ENCODE measurements around the gene NACC2. TPM values are rescaled to one million over a fixed set of nuclear protein-coding genes. Genes with fewer than 3 reads are reported as not detected.
"Not testable (repeated sequence)": the region's sequence is repeated elsewhere in the genome, so short reads cannot be mapped to it uniquely, and the experiment has no call there.

Gene NACC2
- total RNA-seq, 1 donor from 2014 or later: 34.0 TPM

DNA sequence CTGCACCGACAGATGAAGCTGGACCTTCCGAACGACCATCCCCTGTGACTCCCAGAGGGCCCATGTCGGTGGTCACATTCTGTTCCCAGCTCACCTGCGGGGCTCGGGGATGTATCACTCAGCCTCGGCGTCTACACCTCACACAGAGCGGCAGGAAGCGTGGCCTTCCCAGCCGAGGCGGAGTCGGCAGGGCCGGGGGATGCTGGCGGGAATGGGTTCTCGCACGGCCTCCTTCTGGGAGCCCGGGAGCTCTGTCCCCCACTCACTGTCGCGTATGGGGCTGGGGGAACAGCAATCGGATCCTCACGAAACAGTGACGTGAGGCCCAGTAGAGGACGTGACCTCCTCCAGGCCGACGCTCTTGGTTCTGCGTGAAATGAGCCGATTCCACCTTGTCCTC lies 20.4 kb downstream of the NACC2 start:
- H3K79me2 ChIP-seq (ENCODE audit: insufficient read depth, low read length): peaks cover 59% of the 10 kb centered on the region
- no peak overlapping the region for H3K4me3 ChIP-seq (ENCODE audit: insufficient read depth, low read depth, low read length)
- H3K9ac ChIP-seq (ENCODE audit: low read length): no peak overlapping the region
- H3K27ac Mint-ChIP-seq (ENCODE audit: unreplicated experiment): no peak overlapping the region
- H3K9me3 ChIP-seq (ENCODE audit: insufficient read depth, low read depth, low read length): no peaks in the 10 kb centered on the region
- no peak overlapping the region for H2AFZ ChIP-seq (ENCODE audit: low read depth, low read length)
- H3K4me1 Mint-ChIP-seq (ENCODE audit: low read depth, unreplicated experiment): no peaks in the 10 kb centered on the region
- peaks cover 2% of the 10 kb centered on the region for H3K4me1 ChIP-seq (ENCODE audit: insufficient read depth, low read length)
- H3K36me3 Mint-ChIP-seq (ENCODE audit: low read depth, unreplicated experiment): peaks cover 9% of the 10 kb centered on the region
- H3K27me3 Mint-ChIP-seq (ENCODE audit: low read depth, unreplicated experiment): no peaks in the 10 kb centered on the region
- H3K27me3 ChIP-seq (ENCODE audit: insufficient read depth, low read length): no peaks in the 10 kb centered on the region
- no peak for FAIRE-seq
- DNase-seq (ENCODE audit: low read depth): no peak
- no peak overlapping the region for H3K4me3 Mint-ChIP-seq (ENCODE audit: unreplicated experiment)
- peaks cover 73% of the 10 kb centered on the region for H4K20me1 ChIP-seq (ENCODE audit: insufficient read depth, low read length)
- H3K27ac ChIP-seq (ENCODE audit: low read depth, low read length): no peak overlapping the region
- H3K36me3 ChIP-seq (ENCODE audit: insufficient read depth, low read length): no peaks in the 10 kb centered on the region
- H3K9me3 Mint-ChIP-seq (ENCODE audit: unreplicated experiment): no peaks in the 10 kb centered on the region
- no peak for TF ChIP-seq EZH2 (IDR thresholded peaks at IDR 0.05; ENCODE audit: insufficient read depth, low read length)
- TF ChIP-seq, protein P1, sequence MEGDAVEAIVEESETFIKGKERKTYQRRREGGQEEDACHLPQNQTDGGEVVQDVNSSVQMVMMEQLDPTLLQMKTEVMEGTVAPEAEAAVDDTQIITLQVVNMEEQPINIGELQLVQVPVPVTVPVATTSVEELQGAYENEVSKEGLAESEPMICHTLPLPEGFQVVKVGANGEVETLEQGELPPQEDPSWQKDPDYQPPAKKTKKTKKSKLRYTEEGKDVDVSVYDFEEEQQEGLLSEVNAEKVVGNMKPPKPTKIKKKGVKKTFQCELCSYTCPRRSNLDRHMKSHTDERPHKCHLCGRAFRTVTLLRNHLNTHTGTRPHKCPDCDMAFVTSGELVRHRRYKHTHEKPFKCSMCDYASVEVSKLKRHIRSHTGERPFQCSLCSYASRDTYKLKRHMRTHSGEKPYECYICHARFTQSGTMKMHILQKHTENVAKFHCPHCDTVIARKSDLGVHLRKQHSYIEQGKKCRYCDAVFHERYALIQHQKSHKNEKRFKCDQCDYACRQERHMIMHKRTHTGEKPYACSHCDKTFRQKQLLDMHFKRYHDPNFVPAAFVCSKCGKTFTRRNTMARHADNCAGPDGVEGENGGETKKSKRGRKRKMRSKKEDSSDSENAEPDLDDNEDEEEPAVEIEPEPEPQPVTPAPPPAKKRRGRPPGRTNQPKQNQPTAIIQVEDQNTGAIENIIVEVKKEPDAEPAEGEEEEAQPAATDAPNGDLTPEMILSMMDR (IDR thresholded peaks at IDR 0.05; ENCODE audit: insufficient read depth, low read depth, low read length): no peak
- no peak overlapping the region for H3K4me2 ChIP-seq (ENCODE audit: low read length)

DNA sequence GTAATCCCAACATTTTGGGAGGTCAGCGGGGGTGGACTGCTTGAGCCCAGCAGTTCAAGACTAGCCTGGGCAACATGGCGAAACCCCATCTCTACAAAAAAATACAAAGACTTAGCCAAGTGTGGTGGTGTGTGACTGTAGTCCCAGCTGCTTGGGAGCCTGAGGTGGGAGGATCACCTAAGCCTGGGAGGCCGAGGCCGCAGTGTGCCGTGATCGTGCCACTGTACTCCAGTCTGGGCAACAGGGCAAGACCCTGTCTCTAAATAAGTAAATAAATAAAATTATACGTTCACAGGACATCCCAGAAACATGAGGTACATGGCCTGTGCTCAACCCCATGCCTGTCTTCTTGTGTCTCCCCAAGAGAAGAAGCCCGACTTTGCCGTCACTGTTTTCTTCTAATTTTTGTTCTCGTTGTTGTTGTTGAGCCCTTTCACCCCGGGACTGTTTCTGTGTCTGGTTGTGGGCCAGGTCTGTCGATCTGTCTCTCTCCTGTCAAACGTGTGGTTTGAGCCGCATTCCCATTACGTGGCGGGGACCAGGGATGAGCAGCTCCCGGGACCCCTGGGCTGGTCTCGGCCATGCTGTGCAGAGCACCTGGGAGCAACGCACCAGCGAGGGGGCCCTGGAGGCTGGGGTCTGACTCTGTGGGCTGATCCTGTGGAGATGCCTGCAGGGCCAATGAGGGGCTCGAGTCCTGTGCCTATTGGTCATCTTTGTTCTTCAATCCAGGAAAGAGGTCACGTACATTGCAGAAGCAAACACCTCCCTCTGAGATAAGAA lies 32.2 kb downstream of the NACC2 start:
- no peaks in the 10 kb centered on the region for H3K27me3 Mint-ChIP-seq (ENCODE audit: low read depth, unreplicated experiment)
- H3K27ac ChIP-seq (ENCODE audit: low read depth, low read length): no peak overlapping the region
- no peaks in the 10 kb centered on the region for H3K36me3 ChIP-seq (ENCODE audit: insufficient read depth, low read length)
- peaks cover 94% of the 10 kb centered on the region for H4K20me1 ChIP-seq (ENCODE audit: insufficient read depth, low read length)
- no peak overlapping the region for H3K4me3 ChIP-seq (ENCODE audit: insufficient read depth, low read depth, low read length)
- no peak for TF ChIP-seq EZH2 (IDR thresholded peaks at IDR 0.05; ENCODE audit: insufficient read depth, low read length)
- TF ChIP-seq, protein P1 (IDR thresholded peaks at IDR 0.05; ENCODE audit: insufficient read depth, low read depth, low read length): no peak
- H3K27me3 ChIP-seq (ENCODE audit: insufficient read depth, low read length): no peaks in the 10 kb centered on the region
- H3K36me3 Mint-ChIP-seq (ENCODE audit: low read depth, unreplicated experiment): peaks cover 19% of the 10 kb centered on the region
- no peak overlapping the region for H3K4me3 Mint-ChIP-seq (ENCODE audit: unreplicated experiment)
- H3K27ac Mint-ChIP-seq (ENCODE audit: unreplicated experiment): peak overlapping the region; percentile 53
- no peak for DNase-seq (ENCODE audit: low read depth)
- H3K9me3 ChIP-seq (ENCODE audit: insufficient read depth, low read depth, low read length): no peaks in the 10 kb centered on the region
- H3K79me2 ChIP-seq (ENCODE audit: insufficient read depth, low read length): peaks cover 64% of the 10 kb centered on the region
- no peak overlapping the region for H3K4me2 ChIP-seq (ENCODE audit: low read length)
- H3K4me1 Mint-ChIP-seq (ENCODE audit: low read depth, unreplicated experiment): peaks cover 6% of the 10 kb centered on the region
- no peak overlapping the region for H2AFZ ChIP-seq (ENCODE audit: low read depth, low read length)
- H3K4me1 ChIP-seq (ENCODE audit: insufficient read depth, low read length): peaks cover 9% of the 10 kb centered on the region
- no peaks in the 10 kb centered on the region for H3K9me3 Mint-ChIP-seq (ENCODE audit: unreplicated experiment)
- no peak for FAIRE-seq
- H3K9ac ChIP-seq (ENCODE audit: low read length): no peak overlapping the region

DNA sequence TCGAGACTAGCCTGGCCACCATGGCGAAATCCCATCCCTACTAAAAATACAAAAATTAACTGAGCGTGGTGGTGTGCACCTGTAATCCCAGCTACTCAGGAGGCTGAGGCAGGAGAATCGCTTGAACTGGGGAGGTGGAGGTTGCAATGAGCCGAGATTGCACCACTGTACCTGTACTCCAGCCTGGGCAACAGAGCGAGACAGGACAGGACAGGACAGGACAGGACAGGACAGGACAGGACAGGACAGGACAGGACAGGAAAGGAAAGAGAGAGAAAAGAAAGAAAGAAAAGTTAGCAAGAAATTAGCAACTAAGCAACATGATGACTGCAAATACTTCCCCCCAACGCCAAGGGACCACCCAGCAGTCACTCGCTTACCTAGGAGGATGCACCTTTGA lies 33.2 kb downstream of the NACC2 start:
- H4K20me1 ChIP-seq (ENCODE audit: insufficient read depth, low read length): peaks cover 96% of the 10 kb centered on the region
- not testable (repeated sequence) for H3K9me3 Mint-ChIP-seq (ENCODE audit: unreplicated experiment); H3K4me1 ChIP-seq (ENCODE audit: insufficient read depth, low read length); H3K36me3 ChIP-seq (ENCODE audit: insufficient read depth, low read length); H3K4me2 ChIP-seq (ENCODE audit: low read length); H3K27me3 Mint-ChIP-seq (ENCODE audit: low read depth, unreplicated experiment); H3K27ac ChIP-seq (ENCODE audit: low read depth, low read length); H3K27me3 ChIP-seq (ENCODE audit: insufficient read depth, low read length); DNase-seq (ENCODE audit: low read depth); H3K27ac Mint-ChIP-seq (ENCODE audit: unreplicated experiment); H3K9ac ChIP-seq (ENCODE audit: low read length); H2AFZ ChIP-seq (ENCODE audit: low read depth, low read length); H3K9me3 ChIP-seq (ENCODE audit: insufficient read depth, low read depth, low read length); H3K4me3 ChIP-seq (ENCODE audit: insufficient read depth, low read depth, low read length); H3K4me1 Mint-ChIP-seq (ENCODE audit: low read depth, unreplicated experiment); H3K4me3 Mint-ChIP-seq (ENCODE audit: unreplicated experiment); FAIRE-seq
- peaks cover 66% of the 10 kb centered on the region for H3K79me2 ChIP-seq (ENCODE audit: insufficient read depth, low read length)
- H3K36me3 Mint-ChIP-seq (ENCODE audit: low read depth, unreplicated experiment): peaks cover 15% of the 10 kb centered on the region

All from astrocyte (in vitro differentiated cells and primary cell).